SKM-1 treated with dmso at 0.1 percent for 144 hours (cell line): Measurements from ENCODE around the gene BCAS1.

Experiments
- DNase-seq: peaks from one replicate; lab custom pipeline; 2025; ENCODE audit not compliant: unreplicated experiment; lab: John Stamatoyannopoulos, UW

The BCAS1 gene

DNA sequence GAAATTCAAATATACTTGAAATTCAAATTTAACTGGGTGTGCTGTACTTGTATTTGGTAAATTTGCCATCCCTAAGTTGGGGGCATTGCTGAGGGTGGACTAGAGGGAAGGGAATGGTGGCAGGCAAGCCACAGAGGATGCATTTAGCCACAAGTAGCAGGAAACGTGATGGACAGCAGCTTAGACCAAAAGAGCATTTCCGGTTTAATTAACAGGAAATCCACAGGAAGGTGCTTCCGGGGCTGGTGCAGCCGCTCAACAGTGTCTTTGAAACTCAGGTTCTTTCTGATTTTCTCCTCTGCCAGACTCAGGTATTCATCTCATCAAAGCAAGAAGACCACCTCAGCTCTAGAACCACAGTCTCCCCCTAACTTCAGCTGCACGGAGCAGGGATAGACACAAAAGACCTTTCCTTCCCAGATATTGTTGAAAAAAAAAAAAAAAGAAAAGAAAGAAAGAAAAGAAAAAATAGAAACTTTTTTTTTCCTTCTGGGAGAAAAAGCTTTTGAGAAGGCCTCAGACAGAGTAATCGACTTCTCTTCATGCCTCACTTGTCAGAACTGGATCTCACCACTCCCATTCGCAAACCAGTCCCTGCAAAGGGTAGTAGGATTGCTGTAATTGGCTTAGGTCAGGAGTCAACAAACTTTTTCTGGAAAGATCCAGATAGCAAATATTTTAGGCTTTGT lies 8.0 kb upstream of the BCAS1 start:
- DNase-seq, result peak; percentile 43

DNA sequence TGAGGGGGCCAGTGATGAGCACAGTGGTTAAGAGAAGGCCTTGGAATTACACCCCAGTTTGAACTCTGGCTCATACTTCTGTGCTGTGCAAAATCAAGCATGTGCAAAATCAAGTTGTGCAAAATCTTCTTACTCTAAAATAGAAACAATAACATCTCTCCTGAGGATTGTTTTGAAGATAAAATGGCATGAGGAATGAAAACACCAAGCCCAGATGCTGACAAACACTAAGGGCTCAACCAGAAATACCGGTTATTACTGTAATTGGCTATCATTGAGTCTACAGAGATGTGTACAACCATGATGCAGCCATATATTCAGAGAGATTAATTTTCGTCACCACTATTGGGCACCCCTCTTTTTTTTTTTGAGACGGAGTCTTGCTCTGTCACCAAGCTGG lies 5.9 kb upstream of the BCAS1 start:
- DNase-seq, result no peak

DNA sequence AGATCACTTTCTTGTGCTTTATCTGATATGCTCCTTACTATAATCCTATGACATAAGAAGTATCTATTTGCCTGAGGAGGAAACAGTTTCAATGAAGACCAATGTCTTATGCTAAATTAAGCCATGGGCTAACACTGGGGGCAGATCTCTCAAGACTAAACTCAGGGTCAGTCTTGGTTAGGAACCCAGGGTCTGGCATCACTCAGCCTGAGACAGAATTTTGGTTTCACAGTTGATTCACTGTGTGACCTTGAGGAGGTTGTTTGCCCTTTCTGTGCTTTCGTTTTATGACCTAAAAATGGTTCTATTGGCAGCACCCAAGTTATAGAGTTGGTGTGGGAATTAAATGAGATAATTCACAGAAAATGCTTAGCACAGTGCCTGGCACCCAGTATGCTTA lies 4.9 kb upstream of the BCAS1 start:
- DNase-seq, result no peak

DNA sequence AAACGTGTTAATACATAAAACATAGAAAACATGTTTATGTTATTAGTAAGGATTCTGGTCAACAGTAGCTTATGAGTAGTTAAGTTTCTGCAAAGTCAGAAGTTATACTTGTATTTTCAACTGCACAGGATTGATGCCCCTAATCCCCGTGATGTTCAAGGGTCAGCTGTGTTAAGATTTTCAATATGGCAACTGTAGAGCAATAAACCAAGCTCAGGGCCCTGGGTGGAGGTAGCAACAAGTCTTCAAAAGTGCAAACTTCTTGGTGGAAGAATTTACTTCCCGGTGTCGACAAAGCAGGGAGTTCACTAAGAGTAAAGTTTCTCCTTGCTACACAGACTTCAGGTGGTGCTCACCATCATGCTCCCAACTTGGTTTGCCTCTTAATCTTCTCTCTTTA lies 4.1 kb upstream of the BCAS1 start:
- DNase-seq, result no peak

DNA sequence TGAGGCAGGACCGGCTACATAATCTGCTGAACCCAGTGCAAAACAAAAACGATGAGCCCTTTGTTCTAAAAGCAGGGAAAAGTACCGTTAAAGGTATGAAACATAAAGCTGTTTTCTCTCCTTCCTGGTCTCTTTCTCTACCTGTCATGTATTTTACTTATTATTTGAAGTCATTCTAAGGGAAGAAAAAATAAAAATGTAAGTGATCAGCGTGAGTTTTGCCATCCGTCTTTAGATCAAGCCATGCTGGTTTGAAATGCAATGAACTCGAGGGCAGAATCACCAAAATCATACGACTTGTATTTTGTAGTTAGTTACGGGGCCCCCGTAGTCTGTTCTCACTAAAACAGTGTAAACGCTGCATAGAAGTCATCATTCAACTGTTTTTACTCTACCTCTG lies 2.9 kb upstream of the BCAS1 start:
- no peak for DNase-seq

DNA sequence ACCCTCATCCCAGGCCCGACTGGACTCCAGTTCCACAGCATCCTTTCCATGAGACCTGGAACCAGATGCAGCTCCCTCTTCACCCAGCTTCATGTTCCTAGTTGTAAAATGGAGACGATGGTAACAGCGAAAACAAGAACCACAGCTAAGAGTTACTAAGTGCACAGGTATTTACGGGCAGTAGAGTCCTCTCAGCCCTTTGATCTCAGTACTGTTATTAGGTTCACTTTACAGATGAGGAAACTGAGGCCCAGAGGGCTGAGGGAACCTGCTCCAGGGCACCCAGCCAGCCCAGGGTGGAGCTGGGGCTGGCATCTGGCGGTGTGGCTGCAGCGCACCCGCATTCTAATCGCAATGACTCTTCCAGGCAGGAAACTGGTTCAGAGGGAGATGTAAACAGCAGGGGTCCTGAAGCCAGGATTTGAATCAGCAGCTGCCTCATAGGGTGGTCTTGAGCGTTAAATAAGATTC lies 858 bp downstream of the BCAS1 start:
- no peak for DNase-seq

DNA sequence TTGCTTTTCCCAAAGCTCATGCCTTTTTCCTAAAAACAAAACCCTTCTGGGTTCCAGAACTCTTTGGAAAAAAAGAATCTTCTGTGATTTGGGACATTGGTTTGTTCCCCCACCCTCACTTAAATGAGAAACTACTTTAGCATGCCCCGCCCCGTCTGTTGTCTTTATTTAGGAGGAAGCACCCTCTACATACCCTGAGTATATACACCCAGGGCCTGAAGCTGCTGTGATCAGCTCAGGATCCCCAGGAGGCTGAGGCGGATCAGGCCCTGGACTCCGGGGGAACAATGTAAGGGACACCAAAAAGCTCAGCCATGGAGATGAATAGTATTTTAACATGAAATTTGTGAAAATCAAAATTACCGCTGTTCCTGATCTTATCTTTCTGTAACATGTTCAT lies 1.4 kb downstream of the BCAS1 start:
- no peak for DNase-seq

DNA sequence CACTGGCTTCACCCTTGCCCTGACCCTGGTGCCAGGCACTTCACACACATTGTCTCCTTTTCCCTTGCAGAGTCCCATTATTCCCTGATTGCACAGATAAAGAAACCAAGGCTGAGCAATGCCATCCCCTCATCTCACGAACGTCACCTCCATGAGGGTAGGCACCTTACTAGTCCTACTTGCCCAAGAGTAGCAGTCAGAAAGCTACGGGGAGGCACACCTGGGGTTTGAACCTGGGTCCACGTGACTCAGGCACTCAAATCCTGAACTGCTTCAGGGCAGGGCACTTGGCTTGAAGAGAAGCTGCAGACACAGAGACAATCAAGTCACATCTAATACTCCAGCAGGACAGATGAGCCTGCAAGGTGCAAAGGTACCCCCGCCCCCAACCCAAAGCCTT lies 1.9 kb downstream of the BCAS1 start:
- DNase-seq, result no peak

DNA sequence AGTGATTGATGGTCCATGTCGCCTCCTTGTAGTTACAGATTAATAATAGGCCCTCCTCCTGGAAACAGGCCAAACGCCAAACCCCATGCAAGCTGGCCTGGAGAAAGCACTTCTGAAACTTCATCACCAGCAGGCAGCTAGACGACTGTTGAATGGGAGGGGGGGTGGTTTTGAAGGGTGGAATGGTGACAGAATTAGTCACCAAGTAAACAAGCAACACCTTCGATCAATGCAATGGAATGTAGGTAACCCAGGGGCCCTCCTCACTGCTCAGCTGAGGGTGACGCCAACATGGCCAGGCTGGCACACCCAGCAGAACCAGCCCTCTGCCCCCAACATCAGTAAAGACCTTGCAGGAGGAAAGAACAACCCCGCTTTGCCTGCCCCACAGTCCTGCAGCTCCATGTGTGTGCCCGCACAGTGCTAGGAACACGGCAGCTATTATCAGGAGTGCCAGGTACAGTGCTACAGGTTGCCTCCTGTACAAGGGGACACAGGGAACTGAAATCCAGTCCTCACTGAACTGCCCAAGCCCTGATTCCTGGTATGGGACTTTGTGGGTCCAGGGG lies 2.7 kb downstream of the BCAS1 start:
- no peak for DNase-seq

DNA sequence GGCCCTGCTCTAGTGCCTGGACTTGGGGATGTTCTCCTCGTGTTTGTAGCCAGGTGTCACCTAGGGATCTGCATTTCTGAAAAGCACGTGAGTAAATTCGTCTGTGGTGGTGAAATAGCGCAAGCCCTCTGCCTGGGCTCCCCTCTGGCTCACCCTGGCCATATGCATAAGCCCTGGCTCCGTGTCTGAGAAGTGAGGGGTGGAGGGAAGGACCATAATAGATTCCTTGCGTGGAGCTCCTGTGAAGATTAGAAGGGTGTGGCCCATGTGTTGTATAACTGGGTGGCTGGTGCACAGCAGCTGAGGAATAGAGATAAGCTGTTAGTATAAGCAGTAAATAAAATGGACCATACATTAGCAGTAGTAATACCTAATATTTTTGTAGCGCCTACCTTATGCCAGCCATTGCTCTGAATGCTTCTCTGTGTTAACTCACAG lies 4.8 kb downstream of the BCAS1 start:
- no peak for DNase-seq

DNA sequence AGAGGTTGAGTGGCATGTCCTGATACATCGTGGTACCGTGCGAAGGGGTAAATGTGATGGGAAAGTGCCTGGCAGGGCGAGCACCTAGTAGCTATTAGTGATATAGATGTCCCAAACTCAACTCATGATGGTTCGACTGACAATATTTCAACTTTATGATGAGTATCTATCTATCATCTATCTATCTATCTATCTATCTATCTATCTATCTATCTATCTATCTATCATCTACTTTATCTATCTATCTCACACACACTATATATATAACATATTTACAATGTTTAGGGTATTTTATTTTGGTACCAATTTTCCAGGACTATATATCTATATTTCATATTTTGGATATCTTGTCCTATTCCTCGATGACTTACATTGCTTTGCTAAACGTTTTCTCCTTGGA lies 5.5 kb downstream of the BCAS1 start:
- no peak for DNase-seq

DNA sequence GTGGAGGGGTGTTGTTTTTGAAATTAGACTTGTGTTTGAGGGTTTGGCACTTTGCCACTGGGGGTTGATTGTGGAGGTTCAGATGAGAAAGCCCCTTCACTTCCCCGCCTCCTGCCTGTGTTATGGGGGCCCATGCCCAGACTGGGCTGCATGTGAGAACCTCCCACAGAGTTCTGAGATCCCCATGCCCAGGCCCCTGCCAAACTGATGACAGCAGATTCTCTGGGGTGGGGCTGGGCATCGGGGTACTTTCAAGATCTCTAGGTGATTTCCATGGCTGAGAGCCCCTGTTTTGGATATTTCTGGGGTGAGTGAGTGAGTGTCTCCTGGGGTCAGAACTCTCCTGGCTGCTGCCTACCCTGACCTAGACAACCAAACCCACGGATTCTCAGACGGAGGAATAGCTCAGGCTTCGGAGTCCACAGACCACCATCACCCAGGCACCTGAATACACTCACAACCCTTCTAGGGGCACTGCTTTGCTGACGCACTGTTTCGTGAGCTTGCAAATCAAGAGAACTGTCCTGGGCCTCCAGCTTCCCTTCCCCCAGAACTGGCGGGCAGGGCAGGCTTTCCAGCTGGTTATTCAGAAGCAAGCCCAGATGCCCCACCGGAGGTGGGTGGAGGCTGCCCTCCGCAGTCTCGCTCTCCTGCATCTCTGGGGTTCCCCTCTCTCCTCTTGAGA lies 6.3 kb downstream of the BCAS1 start:
- no peak for DNase-seq

DNA sequence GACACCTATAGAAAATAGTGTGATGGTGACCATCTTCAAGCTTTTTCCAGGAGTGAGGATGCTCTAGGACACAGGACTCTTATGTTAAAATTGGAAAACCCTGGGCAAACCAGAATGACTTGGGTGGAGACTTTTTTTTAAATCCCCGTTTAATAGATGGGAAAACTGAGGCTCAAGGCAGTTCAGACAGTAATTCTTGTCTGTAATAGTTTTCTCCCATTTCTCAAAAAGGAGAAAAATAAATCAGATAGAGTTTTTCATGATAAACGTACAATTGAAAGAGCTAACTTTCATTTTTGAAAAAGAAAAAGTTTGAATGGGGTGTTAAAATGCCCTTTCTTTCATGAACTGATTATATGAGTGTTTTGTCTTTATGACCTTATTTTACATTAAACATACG lies 6.8 kb downstream of the BCAS1 start:
- DNase-seq, result no peak

DNA sequence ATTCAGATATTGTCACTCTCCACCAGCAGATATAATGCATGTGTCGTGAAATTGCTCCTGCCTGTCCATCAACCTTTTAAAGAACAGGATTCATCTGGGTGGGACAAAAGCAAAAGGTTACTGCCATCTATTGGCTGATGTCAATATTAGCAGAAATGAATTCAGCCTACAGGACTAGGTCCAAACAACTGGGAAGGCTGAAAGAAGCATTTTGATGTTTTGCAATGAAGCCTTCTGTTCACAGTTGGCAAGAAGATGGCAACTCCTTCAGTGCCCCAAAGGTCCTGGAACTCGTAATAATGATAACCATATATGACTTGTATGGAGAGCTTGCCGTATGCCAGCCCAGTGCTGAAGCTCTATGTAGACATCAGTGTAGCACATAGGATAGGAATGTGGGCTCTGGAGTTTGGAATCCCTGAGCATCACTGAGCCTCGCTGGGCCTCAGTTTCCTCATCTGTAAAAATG lies 7.5 kb downstream of the BCAS1 start:
- DNase-seq, result peak; percentile 43

DNA sequence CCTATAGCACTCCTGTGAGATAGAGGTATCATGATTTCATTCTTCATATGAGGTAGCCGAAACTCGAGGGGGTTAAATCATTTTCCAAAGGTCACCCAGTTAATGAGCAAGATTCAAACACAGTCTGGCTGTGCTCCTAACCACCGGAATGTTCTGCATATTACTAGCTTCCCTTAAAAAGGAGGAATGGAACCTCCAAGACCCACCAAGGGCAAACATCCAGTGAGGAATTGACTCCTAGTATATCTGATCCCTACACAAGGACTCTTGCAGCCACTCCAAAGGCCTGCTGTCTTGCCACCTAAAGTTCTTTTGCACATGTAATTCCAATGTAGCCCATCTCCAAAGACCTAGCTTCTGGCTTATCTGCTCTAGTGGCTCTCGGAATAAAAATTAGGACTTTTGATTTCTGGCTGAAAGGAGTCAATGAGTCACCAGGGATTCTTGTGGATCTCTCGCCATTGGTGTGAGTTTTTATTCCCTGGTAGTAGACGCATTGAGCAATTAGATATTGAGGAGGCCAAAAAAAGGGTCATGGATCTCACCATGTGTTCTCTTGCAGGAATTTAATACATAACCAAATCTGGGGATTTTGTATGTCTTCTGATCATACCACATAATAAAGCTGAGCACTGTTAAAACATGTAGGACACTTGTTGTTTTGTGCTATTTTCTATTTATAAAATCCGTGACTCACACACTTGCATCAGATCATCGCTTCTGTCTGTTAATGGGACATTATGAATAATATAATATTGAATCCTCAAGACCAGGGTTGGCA lies 9.1 kb downstream of the BCAS1 start:
- no peak for DNase-seq

DNA sequence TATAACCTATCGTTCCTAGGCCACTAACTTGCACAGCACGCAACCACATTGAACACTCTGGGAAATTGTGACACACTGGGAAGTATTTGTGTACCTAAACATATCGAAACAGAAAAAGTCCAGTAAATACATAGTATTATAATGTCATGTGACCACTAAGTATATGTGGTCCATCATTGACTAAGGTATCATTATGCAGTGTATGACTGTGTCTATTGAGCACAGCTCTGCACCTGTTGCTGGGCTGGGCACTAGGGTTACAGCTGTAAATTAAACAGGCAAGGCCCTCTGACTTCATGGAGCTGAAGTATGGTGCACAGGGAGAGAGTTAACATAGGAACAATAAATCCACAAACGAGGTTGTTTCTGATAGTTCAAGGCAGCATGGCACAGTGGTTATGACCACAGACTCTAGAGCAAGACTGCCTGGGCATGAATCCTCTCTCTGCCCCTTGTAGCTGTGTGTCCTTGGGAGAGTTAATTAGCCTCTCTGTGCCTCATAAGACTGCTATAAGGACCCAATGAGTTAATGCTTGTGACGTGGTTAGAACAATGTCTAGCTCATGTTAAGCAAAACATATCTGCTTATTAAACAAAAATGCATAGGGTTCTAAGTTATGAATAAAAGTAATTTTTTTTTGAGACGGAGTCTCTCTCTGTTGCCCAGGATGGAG lies 10.6 kb downstream of the BCAS1 start:
- no peak for DNase-seq

DNA sequence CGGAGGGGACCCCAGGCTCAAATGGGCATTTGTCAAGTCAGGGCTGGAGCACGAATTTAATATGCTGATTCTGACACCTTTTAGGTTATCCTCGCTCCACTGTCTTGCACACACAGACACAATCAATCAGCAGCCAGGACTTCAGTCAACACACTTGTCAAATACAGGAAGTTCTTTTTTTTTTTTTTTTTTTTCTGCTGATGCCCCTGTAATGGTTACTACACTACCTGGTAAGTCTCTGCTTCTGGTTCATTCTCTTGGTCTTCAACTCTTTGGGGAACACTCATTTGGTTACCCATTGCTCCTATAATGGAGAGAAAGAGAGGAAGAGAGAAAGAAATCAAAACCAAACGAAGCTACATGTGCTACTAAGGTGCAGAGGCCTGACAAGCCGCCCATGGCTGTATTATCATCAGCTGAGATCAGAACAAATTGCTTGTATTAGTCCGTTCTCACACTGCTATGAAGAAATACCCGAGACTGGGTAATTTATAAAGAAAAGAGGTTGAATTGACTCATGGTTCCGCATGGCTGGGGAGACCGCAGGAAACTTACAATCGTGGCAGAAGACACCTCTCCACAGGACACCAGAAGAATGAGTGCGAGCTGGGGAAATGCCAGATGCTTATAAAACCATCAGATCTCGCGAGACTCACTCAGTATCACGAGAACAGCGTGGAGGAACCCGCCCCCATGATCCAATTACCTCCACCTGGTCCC lies 11.8 kb downstream of the BCAS1 start:
- DNase-seq, result no peak

DNA sequence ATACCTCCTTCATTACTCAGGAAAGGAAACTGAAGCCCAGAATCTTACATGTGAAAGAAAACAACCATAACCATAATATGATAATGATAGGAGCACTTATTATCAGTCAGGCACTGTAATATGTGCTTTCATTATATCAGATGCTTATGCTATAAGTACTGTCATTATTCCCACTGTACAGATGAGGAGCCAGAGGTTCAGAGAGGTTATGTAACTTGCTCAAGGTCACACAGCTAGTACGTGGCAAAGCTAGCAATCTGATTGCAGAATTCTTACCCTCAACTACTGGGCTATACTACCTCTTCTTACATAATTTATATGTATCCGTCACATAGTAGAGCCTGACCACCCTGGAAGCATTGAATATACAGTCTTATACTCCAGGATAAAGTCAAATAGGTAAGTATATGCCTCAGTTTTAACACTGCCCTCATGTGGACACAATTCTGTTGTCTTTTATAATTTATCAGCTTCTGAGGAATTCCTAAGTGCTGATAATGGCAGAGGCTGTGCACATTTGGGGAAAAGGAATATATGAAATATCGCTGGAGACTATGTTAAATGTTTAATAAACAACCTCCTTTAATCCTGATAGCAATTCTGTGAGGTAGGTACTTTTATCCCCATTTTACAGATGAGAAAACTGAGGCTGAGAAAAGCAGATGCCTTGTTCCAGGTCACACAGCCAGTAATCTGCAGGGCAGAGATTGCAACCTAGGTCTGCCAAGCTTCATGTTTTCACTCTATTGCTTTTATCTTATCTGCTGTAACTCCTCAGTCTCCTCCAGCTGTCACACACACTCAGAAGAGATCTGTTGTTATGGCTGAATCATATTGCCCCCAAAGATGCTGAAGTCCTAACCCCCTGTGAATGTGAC lies 13.4 kb downstream of the BCAS1 start:
- DNase-seq, result no peak

DNA sequence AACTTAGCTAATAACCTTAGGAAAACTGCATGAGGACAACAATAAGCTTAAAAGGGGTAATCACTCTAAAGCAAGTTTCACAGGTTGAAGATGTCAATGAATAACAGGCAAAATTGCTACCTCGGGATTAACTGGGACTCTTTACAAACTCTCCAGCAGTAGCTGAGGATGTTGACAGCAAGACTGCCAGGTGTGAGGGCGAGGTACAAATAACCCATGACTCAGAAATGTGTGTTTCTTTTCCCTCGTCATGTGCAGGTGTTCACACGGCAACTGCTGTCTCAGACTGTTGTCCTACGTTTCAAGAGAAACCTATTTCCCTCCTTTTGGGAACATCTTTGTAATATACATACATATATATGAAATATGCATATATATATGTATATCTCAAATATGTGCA lies 15.9 kb downstream of the BCAS1 start:
- no peak for DNase-seq
